HG03196 (cell line): ENCODE data around the gene ZNF800.
"Not testable (repeated sequence)": the region's sequence is repeated elsewhere in the genome, so short reads cannot be mapped to it uniquely, and the experiment has no call there.

Experiments used
- ATAC-seq: cut with Tn5 transposase; IDR thresholded peaks from one replicate; pipeline ENCODE4 v1.9.1; 2021; ENCODE audit not compliant: unreplicated experiment

The ZNF800 gene, protein sequence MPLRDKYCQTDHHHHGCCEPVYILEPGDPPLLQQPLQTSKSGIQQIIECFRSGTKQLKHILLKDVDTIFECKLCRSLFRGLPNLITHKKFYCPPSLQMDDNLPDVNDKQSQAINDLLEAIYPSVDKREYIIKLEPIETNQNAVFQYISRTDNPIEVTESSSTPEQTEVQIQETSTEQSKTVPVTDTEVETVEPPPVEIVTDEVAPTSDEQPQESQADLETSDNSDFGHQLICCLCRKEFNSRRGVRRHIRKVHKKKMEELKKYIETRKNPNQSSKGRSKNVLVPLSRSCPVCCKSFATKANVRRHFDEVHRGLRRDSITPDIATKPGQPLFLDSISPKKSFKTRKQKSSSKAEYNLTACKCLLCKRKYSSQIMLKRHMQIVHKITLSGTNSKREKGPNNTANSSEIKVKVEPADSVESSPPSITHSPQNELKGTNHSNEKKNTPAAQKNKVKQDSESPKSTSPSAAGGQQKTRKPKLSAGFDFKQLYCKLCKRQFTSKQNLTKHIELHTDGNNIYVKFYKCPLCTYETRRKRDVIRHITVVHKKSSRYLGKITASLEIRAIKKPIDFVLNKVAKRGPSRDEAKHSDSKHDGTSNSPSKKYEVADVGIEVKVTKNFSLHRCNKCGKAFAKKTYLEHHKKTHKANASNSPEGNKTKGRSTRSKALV

DNA sequence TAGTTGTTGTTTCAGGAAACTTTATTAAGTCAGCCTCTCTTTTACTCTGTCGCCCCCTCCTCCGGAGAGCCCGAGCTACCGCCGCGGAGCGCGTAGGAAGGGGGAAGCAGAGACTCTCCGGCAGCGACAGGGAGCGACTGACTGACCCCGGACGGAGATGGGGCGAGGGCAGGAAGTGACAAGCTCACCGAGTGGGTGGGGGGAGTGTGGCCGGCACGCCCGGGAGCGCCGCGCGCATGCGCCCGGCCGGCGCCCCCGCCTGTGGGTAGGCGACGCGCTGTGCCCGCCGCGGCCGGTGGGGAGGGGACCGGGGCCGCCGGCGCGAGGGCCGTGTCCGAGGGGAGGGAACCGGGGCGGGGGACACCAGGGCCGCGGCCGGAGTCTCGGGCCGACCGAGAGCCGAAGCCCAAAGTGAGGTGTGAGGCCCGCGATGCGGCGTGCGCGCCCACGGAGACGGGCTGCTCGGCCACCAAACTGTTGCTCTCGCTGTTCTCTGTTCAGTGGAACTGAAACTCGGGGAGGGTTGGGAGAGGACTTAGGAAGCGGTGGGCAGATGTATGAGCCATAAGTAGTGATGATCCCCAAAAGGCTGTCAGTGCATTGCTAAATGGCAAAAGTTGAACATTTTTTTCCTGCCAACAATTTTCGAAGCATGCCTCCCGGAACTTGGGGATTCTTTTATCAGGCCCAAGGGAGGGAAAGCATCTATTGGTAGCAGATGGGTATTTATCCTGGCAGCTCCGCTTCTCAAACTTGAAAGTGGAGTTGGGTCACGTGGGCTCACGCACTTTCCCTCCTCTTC is at the start of gene ZNF800:
Gene ZNF800 (minus strand): TSS at position 143 of the 802 bp plus-strand sequence. CDS start 1,151 bp downstream, outside the sequence.
- ATAC-seq: peak; percentile 79

DNA sequence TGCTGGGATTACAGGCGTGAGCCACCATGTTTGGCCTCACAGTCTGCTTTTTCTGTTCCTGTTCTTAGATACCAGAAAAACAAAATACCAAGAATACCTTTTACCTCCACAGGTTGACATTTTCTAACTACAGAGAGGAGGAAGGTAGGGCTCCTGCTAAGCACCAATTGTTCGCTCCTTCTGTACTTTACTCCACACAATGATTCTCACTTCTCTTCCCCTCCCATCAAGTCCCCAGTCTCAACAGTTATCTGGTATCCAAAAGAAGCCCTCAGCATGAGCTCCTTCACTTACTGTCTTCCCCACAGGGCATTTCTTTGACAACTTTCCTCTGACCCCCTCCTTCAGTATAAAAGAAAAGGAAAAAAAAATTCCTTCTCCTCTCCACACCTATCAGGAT is 47.7 kb upstream of the ZNF800 start:
- no peak for ATAC-seq

DNA sequence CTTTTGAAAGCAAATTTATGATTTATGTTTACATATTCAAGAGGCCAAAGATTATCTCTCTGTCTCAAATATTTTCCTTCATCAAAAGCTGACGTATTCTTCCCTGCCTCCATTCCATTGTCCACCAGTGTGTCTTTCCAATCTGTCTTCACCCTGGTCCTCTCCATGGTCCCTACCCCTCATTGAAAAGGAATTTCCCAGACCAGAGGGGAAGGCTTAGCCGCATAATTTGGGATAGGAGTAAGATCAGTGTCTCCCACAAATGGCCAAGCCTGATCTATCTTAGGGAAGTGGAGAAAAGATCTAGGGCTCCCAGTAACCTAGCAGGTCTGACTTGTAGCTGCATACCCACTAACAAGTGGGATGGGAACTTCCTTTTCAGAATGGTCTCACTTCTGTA is 46.3 kb upstream of the ZNF800 start:
- ATAC-seq: no peak

DNA sequence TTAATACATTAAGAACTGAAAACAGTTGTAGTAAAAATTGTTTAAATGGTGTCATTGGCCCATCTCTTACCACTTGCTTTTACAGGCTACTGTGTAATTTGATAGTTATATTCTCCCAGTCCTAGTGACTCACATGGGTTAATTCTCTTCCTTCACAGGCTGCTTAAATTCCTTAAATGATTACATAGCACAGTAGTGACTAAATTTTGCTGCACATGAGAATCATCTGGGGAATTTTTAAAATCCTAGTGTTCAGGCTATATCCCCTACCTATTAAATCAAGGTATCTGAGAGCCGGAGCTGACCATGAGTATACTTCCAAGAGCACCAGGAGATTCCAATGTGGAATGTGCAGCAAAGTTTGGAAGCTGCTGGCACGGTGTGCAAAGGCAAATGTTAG is 45.3 kb upstream of the ZNF800 start:
- ATAC-seq: no peak

DNA sequence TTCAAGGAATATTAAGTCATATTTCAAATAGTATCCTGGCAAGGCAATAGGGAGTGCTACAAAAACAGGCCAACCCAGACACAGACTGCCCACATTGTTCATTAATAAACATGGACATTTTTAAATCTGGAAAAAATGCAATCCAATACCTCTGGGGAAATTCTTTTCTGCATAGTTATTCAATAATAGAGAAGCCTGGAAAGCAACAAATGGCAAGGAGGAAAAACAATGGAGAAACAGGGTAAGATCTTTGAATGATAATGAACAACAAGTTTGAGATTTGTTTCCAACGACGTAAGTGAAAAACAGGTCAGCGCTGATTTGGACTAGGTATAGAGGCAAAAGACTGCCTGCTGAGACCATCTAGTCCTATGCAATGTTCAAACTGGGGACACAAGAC is 44.7 kb upstream of the ZNF800 start:
- ATAC-seq: no peak

DNA sequence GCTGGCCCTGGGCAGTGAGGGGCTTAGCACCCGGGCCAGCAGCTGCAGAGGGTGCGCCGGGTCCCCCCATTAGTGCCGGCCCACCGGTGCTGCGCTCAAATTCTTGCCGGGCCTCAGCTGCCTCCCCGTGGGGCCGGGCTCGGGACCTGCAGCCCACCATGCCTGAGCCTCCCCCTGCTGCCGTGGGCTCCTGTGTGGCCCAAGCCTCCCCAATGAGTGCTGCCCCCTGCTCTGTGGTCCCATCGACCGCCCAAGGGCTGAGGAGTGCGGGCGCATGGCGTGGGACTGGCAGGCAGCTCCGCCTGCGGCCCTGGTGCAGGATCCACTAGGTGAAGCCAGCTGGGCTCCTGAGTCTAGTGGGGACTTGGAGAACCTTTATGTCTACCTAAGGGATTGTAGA is 36.8 kb upstream of the ZNF800 start:
- ATAC-seq: not testable (repeated sequence)

DNA sequence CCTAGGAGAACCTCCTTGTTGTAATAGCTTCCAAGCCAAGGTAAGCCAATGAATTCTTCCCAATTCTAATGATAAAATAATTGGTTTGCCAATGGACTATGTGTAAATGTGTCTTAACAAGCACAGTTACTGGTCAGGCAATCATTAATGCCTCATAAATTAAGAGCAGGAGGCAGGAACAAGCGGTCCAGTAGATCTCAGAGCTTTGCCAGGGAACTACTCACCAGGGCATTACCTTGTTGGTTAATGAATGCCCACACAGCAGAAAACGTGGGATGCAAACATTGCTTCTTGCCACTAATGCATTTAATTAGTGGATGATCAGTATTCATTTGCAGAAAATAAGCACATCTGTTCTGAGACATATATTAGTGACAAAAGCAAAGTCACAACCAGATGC is 26.7 kb upstream of the ZNF800 start:
- no peak for ATAC-seq

DNA sequence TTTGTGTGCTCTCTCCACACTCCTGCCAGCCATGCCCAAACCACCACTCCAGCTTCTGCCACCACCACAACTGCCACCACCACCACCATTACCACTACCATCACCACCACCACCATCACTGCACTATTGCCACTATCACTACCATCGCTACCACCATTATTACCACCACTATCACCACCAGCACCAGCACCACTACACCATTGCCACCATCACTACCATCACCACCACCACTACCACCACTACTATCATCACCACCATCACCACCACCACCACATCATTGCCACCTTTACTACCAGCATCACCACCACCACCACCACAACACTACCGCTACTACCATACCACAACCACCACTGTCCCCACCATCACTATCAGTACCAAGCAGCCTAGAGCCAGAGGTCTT is 26.0 kb upstream of the ZNF800 start:
- no peak for ATAC-seq

DNA sequence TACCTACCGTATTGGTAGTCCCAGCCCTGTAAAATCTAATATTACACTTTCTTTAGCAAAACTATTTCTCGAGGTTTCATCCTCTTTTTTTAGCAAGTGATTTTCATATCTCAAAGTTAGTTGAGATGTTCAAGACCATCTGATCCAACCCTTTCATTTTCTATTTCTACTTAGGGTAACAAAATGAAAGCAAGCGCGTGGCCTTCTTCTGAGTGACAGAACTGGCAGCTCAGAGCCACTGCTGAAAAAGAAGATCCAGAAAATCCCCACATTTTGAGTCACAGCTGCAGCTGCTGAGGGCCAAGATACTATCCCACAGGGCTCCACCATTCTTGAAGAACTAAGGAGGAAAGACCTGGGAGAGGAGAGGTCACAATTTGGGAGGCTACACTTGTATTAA is 24.8 kb upstream of the ZNF800 start:
- ATAC-seq: peak; percentile 64

DNA sequence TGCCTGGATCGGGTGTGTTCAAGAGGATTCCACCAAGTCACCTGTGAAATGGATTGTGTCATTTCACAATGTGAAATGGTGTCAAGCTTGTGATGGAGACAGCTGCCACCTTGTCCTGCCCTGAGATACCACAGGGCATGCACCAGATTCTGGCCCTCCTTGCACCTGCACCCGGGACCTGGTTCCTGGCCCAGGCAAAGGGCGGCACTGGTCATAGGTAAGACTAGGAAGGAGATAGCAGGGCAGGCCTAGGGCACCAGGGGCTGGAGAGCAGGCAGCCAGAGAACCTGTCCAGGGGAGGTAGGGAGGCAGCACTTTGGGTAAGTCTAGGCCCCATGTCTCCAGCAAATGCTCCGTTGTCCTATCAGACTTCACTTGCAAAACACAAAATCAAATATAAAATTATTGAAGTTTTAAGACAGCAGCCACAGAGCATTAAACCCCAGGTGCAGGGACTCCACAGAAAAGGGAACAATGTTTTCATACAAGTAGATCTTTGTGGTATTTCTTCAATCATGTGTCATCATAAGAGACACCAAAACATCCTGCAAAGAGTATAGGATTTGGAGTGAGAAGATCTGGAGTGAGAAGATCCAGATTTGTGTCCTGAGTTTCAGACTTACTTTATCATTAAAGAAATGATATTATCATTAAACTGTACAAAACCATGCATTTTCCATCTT is 22.7 kb upstream of the ZNF800 start:
- ATAC-seq: no peak

DNA sequence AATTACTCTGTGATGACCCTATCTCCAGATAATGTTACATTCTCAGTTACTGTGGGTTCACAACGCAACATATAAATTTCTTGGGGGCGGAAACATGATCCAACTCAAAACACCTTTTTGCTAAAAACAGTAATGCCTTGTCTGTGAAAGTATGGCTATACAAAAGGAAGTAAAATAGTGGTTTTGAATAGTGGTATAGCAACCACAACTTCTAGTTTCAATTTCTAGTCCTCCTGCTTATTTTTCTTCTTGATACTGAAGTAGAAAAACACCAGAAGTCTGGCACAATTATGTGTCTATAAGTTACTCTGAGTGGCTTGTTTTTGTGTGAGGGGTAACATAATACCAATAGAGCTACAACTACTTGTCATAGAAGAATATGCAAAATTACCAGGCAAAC is 21.5 kb upstream of the ZNF800 start:
- peak; percentile 44 for ATAC-seq

DNA sequence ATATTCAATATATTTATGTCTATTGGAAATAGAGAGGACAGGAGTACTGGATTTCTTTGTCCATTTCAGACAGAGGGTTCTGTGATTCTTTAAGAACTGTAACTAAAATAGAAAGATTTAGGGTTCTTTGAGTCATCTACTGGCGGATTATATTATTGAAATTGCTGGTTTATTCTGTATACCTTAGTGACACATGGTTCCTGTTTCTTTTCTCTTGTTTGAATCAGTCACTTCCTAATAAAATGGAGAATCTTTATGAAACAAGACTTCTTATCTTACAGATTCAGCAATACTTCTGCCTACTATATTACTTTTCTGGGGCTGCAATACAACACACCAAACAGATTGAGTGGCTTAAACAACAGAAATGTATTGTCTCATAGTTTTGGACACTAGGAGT is 20.8 kb upstream of the ZNF800 start:
- ATAC-seq: no peak

DNA sequence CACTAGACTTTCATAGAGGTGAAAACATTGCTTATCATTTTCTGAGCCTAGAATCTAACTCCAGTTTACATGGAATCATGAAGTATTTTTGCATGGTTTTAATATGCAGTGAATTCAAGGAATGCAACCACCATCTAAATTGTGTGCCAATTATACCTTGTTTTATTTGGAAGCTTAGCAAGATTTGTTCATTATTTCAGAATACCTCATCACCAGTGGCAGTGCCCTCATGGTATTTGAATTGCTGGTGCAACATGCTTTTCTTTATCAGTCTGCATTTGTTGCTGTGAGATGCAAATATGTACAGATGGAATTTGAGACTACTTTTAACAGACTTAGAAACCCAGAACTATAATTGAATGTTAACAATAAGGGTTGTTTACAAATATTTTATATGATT is 18.7 kb upstream of the ZNF800 start:
- ATAC-seq: no peak

DNA sequence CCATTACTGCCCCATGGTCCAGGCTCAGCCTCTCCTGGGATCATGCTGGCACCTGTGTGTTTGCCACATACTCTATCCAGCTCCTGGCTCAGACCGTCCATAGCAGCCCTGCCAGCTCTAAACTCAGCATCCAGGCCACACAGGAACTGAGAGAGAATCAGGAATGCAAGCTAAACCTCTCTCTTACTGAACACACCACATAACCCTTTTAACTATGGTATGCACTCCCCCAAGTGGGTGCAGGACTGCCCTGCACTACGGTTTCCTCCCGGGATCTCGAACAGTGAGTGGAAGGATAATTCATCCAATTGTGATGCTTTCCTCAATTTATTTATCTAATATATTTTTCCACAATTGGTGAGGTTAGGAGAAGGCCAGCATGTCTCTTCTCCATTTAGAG is 17.1 kb upstream of the ZNF800 start:
- ATAC-seq: no peak

DNA sequence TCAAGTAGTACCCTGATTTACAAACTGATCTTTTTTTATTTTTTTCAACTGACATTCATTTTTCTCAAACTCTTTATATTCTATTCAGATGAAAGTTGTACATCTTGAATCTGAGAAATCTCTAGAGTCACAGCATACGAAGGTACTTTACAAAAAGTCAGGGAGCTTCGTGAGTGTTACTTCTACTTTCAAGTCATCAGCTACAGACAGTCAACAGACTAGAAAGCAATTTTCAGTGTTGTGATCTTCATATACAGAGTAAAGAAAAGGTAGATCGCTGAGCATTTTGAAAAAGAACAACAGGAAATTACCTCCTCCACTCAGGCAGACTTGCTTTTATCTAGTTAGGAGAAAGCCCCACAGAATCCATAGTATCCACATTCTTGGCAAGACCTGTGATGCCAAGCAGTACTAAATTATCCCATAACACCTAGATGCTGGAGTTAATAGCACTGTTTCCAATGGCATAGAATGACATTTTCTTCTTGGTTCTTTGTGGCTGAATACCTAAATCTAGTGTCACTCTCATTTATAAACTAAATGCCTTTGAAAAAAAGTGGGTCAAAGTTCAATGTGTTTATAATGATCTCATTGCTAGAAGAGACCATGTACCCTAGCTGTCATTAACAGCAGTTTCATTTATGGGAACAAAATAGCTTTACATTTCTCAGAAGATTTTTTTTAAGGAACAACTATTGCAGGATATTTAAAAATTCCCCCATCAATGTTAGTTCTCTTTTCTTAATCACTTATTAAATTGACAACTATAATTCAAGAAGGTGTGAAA is 12.0 kb upstream of the ZNF800 start:
- ATAC-seq: peak; percentile 68

DNA sequence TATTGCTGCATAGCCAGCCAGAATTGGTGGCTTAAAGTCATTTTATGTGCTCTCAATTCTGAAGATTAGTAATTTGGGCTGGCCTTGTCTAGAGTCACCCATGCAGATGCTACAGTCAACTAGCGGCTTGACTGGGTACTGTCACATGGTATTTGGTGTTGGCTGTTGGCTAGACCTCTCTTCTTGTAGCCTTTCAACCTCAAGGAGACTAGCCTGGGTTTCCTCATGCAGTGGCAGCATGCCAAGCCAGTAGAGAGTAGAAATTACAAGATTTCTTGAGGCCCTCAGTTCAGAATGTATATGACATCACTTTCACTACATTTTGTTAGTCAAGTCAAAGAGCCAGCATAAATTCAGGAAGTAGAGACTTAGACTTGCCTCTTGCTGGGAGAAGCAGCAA is 3.7 kb upstream of the ZNF800 start:
- ATAC-seq: no peak

DNA sequence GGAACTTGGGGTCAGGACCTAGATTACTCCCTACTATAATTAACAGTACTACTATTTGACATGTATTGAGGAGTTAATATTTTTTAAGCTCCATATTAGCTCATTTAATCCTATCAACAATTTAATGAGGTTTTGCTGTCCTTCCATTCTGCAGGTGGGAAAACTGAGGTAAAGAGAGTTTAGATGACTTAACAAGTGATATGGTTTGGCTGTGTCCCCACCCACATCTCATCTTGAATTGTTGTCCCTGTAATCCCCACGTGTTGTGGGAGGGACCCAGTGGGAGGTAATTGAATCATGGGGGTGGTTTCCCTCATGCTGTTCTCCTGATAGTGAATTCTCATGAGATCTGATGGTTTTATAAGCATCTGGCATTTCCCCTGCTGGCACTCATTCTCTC is 2.6 kb upstream of the ZNF800 start:
- not testable (repeated sequence) for ATAC-seq

DNA sequence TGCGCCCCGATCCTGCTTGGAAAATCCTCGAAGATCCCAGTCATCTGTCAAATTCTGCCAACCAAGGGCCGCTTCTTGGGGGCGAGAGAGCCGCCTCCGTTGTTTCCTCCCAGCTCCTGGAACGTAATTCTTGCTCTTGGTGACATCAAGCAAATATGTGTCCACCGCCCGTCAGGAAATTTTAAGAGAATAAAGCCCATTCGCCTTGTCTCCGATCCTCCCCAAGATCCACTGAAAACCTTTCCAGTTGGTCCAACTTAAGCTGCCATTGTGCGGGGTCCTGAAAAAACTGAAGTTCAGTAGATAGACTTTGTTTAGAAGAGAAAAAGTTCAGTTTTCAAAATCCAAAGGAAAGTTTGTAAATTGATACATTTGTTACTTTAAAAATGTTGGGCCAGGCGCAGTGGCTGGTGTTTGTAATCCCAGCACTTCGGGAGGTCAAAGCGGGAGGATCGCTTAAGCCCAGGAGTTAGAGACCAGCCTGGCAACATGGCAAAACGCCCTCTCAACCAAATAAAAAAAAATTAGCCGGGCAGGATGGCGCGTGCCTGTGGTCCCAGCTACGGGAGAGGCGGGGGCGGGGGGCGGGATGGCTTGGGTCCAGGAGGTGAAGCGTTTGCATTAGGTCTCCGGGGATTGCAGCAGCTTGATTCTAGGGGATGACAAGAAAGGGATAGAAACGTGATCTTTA is 1.0 kb upstream of the ZNF800 start:
- ATAC-seq: no peak

DNA sequence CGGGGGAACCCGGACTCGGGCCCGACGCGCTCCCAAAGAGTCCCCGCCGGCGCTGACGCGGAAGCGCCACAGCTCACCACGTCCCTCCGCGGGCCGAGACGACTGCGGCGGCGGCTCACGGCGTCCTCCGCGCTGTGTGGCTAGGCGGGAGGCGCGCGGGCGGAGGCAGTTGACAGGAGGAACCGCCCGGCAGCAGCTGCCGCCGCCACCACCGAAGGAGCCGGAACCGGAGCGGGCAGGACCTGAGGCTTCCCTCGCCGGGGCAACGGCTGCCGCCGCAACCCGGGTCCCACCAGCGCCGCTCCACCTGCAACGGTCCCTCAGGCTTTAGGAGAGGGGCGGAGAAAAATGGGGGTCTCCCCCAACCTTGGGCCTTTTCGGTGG is 334 bp downstream of the ZNF800 start:
- ATAC-seq: peak; percentile 47
